K562 treated with DMSO at 1 percent for 4 hours (cell line): ENCODE measurements around the gene CADPS2. TPM values are rescaled to one million over a fixed set of nuclear protein-coding genes. Genes with fewer than 3 reads are reported as not detected.

Experiments
- total RNA-seq: library from RNA; unstranded; fragments of 300-600 nt; gene quantifications from 2 replicates; pipeline ENCODE4 v1.2.3, GENCODE V29; 2022; ENCODE audit not compliant: insufficient read depth

CADPS2 gene
- 0.30 TPM in 1 of 2 replicates, not detected in the other for total RNA-seq

DNA sequence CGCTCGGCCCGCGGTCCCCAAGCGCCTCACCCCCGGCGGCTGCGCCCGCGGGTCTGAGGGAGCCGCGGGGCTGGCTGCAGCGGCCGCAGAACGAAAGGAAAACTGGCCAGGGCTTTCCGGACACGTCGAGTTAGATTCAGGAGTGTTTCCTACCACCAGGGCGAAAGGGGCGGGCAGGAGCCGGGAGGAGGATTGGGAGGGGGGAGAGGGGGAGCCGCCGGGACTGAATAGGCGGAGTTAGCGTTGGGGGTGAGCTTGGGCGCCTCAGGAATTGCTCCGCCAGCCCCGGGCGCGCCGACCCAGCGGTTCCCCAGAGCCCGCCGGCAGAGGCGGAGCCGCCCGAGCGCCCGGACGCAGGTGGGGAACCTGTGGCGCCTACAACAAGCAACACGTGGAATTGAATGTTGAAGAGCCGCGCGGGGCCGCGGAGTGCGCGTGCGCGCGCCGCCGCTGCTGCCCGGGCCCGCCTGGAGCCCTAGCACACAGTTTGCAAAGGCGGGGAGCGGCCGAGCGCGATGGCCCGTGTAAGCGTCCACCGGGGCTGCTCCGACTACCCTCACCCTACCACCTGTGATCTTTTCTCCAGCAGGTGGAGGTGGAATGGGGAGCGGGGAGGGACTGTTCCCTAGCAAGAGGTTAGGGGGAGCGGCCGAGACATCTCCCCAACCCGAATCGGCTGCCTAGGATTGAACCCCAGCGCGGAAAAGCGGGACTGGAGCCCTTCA is at the start of gene CADPS2:
Gene CADPS2 (minus strand): TSS at position 104 of the 725 bp plus-strand sequence. CDS start 123 bp downstream, outside the sequence.

GRCh38 chr7:122702872-122703510 is 183.3 kb downstream of the CADPS2 start, which contains the start of gene RNF148:
Gene RNF148, minus strand, starts transcription at chr7:122702922. Its CDS starts 172 bp downstream, at chr7:122702750.

GRCh38 chr7:122699017-122699416 is 187.2 kb downstream of the CADPS2 start, which contains the start of gene RNF133:
Gene RNF133, minus strand, starts transcription at chr7:122699117. Its CDS starts 199 bp downstream, at chr7:122698918.

GRCh38 chr7:122304319-122304975 is 581.8 kb downstream of the CADPS2 start, which contains the start of gene FEZF1:
Gene FEZF1, minus strand, starts transcription at chr7:122304750. Its CDS starts 313 bp downstream, at chr7:122304437.

Other genes starting within 250 kb of the CADPS2 start
- not detected in 2 replicates for gene RNF133, start 187.3 kb downstream of the CADPS2 start, total RNA-seq
- not detected in 2 replicates for gene RNF148, start 183.5 kb downstream of the CADPS2 start, total RNA-seq
- gene TAS2R16, start 109.2 kb upstream of the CADPS2 start, total RNA-seq, result not detected in 2 replicates